HCT116 (cell line): ENCODE results near the gene MAP1LC3C.

ENCODE experiments used
- EZH2 ChIP-seq: fragments of 200-600 bp; sonication (generic); IDR thresholded peaks from 2 replicates; pipeline ENCODE4 v1.6.1; 2017; ENCODE audit warnings: antibody characterized with exemption, mixed run types
- POLR2A ChIP-seq: IDR thresholded peaks from 2 replicates; pipeline ENCODE4 v1.7.0; 2011; ENCODE audit warnings: borderline replicate concordance; ENCODE audit not compliant: insufficient read depth, insufficient read length; ENCODE audit errors: extremely low read depth
- RAD21 ChIP-seq: IDR thresholded peaks from 2 replicates; pipeline ENCODE4 v1.6.1; 2012; ENCODE audit warnings: low read depth, mild to moderate bottlenecking

DNA sequence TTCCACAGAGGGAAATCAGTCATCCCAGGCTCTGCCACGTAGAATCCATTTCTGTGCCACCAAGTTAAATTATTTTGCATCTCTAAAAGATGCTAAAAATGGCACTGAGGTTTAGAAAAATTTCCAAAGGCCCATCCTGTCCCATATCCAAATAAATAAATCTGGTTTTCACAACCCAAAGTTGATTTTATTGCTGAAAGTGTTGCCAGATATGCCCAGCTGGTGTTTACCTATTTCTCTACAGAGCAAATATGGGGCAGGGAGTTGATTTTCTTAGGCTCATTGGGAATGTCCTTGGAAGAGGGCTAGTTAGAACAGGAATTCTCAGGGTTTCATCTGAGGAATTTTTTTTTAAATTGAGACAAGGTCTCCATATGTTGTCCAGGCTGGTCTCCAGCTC, 19.0 kb downstream of the MAP1LC3C start:
- no peak for TF ChIP-seq EZH2
- no peak for TF ChIP-seq POLR2A
- no peak for TF ChIP-seq RAD21
